ENCODE measurements around the gene PADI4. TPM values are rescaled to one million over a fixed set of nuclear protein-coding genes. Genes with fewer than 3 reads are reported as not detected.

PADI4 gene
- total RNA-seq, 4 donors from 2014 or later, result 0.22 to 1.3 TPM; not detected in 2

DNA sequence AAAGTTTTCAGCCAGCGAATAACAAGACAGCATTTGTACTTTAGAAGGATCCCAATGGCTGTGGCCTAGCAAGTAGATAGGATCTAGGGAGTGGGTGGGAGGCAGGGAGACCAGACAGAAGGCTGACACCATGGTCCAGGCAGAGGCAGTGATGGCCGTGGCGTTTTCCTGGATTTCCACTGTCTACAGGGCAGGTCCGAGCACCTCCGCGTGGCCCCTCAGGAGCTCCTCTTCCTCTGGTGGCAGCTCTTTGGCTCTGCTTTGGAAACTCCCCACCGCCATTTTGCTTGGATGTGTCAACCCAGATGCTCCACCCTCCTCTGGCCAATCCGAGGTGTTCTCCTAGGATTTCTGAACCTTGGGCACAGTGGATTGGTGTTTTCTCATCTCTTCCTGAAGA, 25.1 kb downstream of the PADI4 start:
- TF ChIP-seq, protein P1, sequence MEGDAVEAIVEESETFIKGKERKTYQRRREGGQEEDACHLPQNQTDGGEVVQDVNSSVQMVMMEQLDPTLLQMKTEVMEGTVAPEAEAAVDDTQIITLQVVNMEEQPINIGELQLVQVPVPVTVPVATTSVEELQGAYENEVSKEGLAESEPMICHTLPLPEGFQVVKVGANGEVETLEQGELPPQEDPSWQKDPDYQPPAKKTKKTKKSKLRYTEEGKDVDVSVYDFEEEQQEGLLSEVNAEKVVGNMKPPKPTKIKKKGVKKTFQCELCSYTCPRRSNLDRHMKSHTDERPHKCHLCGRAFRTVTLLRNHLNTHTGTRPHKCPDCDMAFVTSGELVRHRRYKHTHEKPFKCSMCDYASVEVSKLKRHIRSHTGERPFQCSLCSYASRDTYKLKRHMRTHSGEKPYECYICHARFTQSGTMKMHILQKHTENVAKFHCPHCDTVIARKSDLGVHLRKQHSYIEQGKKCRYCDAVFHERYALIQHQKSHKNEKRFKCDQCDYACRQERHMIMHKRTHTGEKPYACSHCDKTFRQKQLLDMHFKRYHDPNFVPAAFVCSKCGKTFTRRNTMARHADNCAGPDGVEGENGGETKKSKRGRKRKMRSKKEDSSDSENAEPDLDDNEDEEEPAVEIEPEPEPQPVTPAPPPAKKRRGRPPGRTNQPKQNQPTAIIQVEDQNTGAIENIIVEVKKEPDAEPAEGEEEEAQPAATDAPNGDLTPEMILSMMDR (IDR thresholded peaks at IDR 0.05; ENCODE audit: low read depth), result no peak

DNA sequence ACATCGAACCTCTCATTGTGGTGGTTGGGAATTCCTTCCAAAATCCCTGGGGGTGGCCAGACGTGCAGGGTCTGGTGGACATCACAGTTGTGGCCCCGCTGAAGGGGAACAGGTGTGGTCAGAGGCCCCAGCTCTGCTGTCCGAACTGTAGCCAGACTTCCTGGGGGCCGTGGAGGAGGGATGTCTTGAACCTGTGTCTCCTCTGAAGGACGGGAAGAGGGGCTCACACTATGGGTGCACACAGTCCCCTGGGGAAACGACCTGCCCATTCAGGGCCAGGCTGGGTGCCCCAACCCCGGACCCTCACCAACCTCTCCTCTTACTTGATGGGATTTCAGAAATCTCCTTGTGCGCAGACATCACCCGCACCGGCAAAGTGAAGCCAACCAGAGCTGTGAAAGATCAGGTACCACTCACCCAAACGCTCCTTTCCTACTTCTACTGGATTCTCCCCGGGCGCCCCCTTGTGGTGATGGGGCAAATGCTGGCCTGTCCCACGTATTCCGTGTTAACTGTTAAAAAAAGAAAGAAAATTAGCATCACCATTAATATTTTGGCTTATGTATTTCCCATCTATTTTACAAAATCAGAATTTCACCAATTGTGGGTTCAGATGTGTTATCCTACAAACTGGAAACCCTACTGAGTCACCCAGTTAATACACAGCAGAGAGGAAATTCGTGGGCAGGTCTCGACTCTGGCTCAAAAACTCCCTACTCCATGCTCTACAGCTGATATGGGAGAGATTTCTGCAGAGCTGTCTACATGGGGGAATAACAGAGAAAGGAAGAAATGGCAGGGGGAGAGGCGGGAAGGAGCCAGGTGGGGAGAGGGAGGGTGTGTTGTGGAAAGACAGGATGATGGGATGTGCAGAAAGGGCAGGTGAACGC, 28.1 kb downstream of the PADI4 start:
- TF ChIP-seq, protein P1 (IDR thresholded peaks at IDR 0.05; ENCODE audit: low read depth), result no peak

DNA sequence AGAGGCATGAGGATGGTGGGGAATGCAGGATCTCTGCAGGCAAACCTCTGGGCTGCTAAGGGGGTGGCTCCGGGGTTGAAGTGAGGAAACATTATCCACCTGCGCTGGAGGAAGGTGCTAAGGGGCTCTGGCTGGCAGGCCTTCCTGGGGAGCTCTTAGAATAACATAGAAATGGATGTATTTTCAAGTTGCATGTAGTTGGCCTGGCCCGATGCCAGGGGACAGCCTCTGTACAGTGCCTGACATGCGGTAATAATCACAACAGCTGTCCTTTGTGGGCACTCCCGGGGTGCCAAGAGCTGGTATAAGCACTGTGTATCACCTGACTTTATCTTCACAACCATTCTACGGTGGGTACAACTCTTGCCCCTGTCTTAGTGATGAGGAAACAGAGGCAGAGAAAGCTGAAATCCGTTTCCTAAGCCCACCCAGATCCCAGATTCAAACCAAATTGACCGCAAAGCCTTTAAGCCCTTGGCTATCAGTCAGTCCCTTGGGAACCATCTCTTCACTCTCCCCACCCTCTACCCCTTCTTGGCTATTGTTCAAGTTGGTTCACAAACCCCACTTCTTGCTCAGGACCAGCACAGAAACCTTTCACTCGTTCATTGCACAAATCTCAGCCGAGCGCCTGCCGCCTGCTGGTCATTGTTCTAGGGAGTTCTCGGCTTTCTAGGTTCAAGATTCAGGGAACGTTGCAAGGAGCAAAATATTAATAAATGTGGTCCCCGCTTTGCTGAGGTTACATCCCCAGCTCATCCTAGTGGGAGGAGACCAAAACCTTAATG, 30.9 kb downstream of the PADI4 start:
- TF ChIP-seq, protein P1 (IDR thresholded peaks at IDR 0.05; ENCODE audit: low read depth), result no peak

DNA sequence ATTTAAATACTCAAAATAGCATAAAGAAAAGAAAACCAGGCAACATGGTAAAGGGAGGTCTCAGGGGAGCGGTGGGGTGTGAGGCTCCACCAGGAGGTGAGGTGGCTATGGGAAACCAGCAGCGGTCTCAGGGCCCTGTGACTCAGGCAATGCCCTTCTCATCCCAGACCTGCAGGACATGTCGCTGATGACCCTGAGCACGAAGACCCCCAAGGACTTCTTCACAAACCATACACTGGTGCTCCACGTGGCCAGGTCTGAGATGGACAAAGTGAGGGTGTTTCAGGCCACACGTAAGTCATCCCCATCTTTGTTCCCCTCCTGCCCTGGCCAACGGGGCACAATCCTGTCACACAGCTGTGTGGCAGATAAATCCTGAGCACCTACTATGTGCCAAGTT, 31.5 kb downstream of the PADI4 start:
- TF ChIP-seq, protein P1 (IDR thresholded peaks at IDR 0.05; ENCODE audit: low read depth), result no peak

DNA sequence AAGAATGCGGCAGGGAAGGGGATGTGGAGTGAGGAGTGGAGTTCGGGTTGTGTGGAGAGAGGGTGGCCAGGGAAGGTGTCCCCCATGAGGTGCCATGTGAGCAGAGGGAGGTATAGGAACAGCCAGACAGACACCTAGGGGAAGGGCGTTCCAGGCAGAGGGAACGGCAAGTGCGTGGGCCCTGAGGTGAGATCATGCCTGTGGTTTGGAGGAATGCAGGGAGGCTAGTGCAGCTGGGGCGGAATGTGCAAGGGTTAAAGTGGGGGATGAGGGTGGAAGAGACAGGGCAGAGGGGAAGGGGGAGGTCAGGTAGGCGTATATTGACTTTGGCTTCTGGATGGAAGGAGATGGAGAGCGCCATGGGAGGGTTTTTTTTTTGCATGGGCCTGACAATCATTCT, 32.4 kb downstream of the PADI4 start:
- TF ChIP-seq, protein P1 (IDR thresholded peaks at IDR 0.05; ENCODE audit: low read depth), result no peak

DNA sequence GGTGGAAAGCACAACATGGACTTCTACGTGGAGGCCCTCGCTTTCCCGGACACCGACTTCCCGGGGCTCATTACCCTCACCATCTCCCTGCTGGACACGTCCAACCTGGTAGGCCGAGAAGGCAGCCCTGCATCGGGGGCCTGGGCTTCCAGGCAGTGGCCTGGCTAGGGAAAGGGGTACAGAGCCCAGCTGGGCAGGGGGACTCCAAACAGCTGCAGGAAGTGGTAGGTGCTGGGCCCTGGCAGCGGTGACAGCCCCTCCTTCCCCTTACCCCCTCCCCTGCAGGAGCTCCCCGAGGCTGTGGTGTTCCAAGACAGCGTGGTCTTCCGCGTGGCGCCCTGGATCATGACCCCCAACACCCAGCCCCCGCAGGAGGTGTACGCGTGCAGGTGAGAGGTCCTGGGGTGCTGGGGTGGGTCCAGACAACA, 34.0 kb downstream of the PADI4 start:
- TF ChIP-seq, protein P1 (IDR thresholded peaks at IDR 0.05; ENCODE audit: low read depth), result no peak

Data from subcutaneous adipose tissue (tissue), 4 donors.